Cardiac fibroblast (primary cell): ENCODE data around the gene EPC1.
"Not testable (repeated sequence)": the region's sequence is repeated elsewhere in the genome, so short reads cannot be mapped to it uniquely, and the experiment has no call there.

ENCODE experiments used
- DNase-seq, 2 donors: peaks; one replicate each; pipeline versions ENCODE4 v3.0.0 to v3.0.0-alpha.2; 2010; ENCODE audit warnings: low read depth in 2 of 2
- H3K4me3 ChIP-seq, 2 donors: replicated peaks in 1 of 2; 1 replicate in 1 of 2; 2 replicates in 1 of 2; pipeline ENCODE4 v1.5.1; 2011; ENCODE audit warnings: low read depth in 2 of 2, low read length in 2 of 2, mild to moderate bottlenecking in 2 of 2, moderate library complexity in 1 of 2
- TF ChIP-seq, protein P1 (sequence below): IDR thresholded peaks from one replicate; pipeline ENCODE4 v1.5.1; 2011; ENCODE audit warnings: low read depth, mild to moderate bottlenecking, low read length, inconsistent platforms

The EPC1 gene, protein sequence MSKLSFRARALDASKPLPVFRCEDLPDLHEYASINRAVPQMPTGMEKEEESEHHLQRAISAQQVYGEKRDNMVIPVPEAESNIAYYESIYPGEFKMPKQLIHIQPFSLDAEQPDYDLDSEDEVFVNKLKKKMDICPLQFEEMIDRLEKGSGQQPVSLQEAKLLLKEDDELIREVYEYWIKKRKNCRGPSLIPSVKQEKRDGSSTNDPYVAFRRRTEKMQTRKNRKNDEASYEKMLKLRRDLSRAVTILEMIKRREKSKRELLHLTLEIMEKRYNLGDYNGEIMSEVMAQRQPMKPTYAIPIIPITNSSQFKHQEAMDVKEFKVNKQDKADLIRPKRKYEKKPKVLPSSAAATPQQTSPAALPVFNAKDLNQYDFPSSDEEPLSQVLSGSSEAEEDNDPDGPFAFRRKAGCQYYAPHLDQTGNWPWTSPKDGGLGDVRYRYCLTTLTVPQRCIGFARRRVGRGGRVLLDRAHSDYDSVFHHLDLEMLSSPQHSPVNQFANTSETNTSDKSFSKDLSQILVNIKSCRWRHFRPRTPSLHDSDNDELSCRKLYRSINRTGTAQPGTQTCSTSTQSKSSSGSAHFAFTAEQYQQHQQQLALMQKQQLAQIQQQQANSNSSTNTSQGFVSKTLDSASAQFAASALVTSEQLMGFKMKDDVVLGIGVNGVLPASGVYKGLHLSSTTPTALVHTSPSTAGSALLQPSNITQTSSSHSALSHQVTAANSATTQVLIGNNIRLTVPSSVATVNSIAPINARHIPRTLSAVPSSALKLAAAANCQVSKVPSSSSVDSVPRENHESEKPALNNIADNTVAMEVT

DNA sequence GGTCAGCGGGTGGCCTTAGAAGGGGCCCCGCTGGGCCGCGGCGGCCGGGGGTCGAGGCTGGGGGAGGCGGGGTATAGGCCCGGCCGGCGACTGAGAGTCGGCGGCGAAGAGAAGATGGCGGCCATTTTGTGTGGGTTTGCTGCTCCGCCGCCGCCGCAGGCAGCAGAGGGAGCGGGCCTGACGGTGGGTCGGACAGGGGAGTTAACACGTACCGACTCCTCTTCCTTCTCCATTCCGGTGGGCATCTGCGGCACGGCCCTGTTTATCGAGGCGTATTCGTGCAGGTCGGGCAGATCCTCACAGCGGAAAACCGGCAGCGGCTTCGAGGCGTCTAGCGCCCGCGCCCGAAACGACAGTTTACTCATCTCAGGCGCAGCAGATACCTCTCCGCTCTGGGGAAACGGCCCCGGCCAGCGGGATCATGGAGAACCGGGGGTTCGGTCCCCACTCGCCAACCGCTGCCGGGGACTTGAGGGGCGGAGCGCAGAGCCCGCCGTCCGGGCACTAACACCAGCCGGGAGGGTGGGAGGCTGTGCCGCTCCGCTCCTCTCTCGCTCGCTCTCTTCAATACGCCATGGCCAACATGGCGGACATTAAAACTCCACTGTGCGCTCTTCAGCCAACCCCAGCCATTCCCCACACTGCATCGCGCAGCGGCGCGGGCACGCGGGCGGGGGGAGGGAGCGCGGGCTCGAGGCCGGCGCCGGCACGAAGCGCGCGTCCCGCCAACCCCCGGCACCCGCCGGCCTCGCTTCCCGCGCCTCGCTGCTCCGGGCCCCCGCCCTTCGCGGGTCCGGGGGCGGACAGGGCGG, at the start of gene EPC1:
TSS of gene EPC1 (minus strand) at position 608 of the 812 bp plus-strand sequence. CDS start at position 365, 243 bp downstream.
- TF ChIP-seq, protein P1, sequence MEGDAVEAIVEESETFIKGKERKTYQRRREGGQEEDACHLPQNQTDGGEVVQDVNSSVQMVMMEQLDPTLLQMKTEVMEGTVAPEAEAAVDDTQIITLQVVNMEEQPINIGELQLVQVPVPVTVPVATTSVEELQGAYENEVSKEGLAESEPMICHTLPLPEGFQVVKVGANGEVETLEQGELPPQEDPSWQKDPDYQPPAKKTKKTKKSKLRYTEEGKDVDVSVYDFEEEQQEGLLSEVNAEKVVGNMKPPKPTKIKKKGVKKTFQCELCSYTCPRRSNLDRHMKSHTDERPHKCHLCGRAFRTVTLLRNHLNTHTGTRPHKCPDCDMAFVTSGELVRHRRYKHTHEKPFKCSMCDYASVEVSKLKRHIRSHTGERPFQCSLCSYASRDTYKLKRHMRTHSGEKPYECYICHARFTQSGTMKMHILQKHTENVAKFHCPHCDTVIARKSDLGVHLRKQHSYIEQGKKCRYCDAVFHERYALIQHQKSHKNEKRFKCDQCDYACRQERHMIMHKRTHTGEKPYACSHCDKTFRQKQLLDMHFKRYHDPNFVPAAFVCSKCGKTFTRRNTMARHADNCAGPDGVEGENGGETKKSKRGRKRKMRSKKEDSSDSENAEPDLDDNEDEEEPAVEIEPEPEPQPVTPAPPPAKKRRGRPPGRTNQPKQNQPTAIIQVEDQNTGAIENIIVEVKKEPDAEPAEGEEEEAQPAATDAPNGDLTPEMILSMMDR: no peak
- DNase-seq: peak; percentile 90 to 93
- H3K4me3 ChIP-seq: peak within 1 kb of the TSS; percentile 85 to 95

DNA sequence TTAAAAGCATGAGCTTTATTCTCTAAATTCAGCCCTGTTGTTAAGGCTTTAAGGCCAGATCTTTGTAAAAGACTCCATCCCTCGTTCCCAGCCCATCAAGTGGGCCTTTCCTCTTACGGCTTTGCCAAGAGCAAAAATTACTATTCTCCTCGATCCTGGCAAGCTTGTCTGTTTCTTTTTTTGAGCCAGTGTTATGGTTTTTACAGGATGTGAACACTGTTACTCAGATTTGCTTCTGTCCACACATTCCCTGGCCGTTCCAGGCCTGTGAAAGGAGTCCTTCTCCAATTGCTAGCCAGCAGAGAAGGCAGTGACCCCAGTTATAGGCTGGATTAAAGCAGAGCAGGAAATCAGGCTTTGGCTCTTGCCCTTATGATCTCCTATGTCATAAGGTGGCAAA, 47.0 kb upstream of the EPC1 start:
- no peak for DNase-seq
- TF ChIP-seq, protein P1: no peak
- no peak overlapping the region for H3K4me3 ChIP-seq

DNA sequence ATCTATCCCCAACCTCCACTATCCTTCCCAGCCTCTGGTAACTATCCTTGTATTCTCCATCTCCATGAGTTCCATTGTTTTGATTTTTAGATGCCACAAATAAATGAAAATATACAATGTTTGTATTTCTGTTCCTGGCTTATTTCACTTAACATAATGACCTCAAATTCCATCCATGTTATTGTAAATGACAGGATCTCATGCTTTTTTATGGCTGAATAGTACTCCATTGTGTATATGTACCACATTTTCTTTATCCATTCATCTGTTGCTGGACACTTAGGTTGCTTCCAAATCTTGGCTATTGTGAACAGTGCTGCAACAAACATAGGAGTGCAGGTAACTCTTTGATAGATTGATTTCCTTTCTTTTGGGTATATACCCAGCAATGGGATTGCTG, 45.3 kb upstream of the EPC1 start:
- DNase-seq, H3K4me3 ChIP-seq: not testable (repeated sequence)

DNA sequence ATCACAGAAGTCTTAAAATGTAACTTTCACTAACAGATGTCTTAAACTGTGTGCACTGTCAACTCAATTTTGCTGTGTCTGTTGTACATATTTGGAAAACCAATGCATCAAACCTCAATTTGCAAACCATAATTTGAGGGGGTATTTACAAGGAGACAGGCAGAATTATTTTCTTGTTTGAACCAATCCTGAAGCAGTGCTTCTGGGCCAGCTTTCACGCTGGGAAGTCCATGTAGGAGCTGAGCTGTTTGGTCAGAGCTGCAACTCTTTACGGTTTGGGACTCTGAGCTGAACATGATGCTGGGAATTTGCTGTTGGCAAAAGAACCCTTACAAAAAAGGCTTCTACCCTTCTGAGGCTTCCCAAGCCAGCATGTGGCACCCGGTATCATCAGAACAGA, 43.2 kb upstream of the EPC1 start:
- TF ChIP-seq, protein P1: no peak
- no peak for DNase-seq

DNA sequence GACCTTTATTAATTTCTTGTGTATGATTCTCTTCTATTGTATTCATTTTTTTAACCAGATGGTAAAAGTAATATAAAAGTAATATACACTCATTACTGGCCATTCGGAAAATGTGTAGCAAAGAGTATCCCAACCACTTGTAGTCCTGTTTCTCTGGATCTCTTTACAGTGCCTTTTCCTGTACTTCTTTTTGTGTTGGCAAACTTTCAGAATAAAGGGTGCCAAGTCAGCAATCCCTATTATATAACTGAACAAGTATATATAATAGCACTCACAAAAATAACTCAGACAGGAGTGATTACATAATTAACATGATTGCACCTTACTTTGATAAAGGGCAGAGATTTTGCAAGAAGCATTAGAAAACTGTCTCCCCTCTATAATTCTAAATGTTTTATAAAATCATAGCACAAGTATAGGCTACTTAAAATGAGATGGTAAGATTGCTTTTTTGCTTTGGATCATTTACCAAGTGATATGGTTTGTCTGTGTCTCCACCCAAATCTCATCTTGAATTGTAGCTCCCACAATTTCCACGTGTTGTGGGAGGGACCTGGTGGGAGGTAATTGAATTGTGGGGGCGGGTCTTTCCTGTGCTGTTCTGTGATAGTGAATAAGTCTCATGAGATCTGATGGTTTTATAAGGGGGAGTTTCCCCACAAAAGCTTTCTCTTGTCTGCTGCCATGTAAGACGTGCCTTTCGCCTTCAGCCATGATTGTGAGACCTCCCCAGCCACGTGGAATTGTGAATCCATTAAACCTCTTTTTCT, 41.5 kb upstream of the EPC1 start:
- H3K4me3 ChIP-seq: no peak overlapping the region
- TF ChIP-seq, protein P1: no peak
- no peak for DNase-seq

More for the DNA sequence above, 43.2 kb upstream of the EPC1 start:
- no peak overlapping the region for H3K4me3 ChIP-seq

DNA sequence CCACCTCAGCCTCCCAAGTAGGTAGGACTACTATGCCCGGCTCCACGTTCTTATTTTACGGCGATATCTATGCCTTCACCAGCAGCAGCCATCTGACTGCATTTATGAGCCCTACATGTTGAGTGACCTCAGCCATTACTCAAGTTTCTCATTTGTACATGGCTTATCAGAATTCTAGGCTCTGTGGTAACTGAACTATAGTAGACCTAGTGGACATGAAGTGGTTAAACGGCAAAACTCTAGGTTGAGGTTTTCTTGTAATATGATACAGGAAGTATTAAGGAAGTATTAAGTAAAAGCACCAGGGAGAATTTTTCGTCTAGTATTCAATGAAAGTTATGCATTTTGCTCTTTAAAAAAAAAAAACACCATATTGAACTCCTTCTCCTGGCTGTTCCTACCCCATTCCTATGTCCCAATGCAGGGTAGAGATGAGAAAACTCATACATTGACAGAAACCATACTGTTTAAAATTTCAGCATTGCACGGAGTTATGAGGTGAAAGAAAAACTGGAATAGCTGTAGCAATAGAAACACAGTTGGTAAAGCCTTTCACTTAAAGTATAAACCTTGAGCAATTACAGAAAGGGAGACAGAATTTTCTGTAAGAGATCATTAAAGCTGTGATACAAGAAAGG, 39.8 kb upstream of the EPC1 start:
- TF ChIP-seq, protein P1: no peak
- no peak overlapping the region for H3K4me3 ChIP-seq
- peak in 1 of 2 donors; percentile 18 for DNase-seq
